GM12891 (cell line): Measurements from ENCODE around the gene FAM234B.

Experiments
- POLR2AphosphoS5 ChIP-seq: IDR thresholded peaks from 2 replicates; pipeline ENCODE4 v1.6.1; 2011; ENCODE audit warnings: low read depth, low read length, control low read depth
- TAF1 ChIP-seq: IDR thresholded peaks from 2 replicates; pipeline ENCODE4 v1.6.1; 2011; ENCODE audit warnings: low read depth, low read length, control low read depth

GRCh38 chr12:13121568-13121967 lies 77.4 kb downstream of the FAM234B start:
- TF ChIP-seq POLR2AphosphoS5: no peak
- no peak for TF ChIP-seq TAF1
